PC-3 (cell line): ENCODE data around the gene FZR1.

Experiments
- CTCF ChIP-seq: fragments of 300-600 bp; sonication (generic); conservative IDR thresholded peaks from 2 replicates; pipeline ENCODE4 v1.5.1; 2017; ENCODE audit warnings: antibody characterized with exemption, low read depth, mild to moderate bottlenecking, low read length
- EZH2phosphoT487 ChIP-seq: fragments of 300-600 bp; sonication (generic); IDR thresholded peaks from 2 replicates; pipeline ENCODE4 v1.6.1; 2018; ENCODE audit warnings: mild to moderate bottlenecking, antibody characterized with exemption, low read length, borderline replicate concordance

GRCh38 chr19:3547767-3548282 is 41.7 kb downstream of the FZR1 start:
- TF ChIP-seq CTCF, result 0 out of 2 replicates have a peak, but pooled peaks have one; percentile 7
- TF ChIP-seq EZH2phosphoT487, result no peak
